NB4 (cell line): ENCODE data around the gene SMOC2.

Experiments used
- DNase-seq: peaks from one replicate; pipeline ENCODE4 v3.0.0; 2010; ENCODE audit warnings: low read depth
- H3K4me3 ChIP-seq: one replicate; pipeline ENCODE4 v1.5.1; 2011; ENCODE audit warnings: mild to moderate bottlenecking, low read depth, low read length, moderate library complexity
- MYC ChIP-seq: IDR thresholded peaks from 2 replicates; pipeline ENCODE4 v1.6.1; 2011; ENCODE audit warnings: low read depth, low read length
- POLR2A ChIP-seq: IDR thresholded peaks from 2 replicates; pipeline ENCODE4 v1.6.1; 2011; ENCODE audit warnings: mild to moderate bottlenecking; ENCODE audit not compliant: insufficient read length; ENCODE audit errors: extremely low read depth
- TF ChIP-seq, protein P1 (sequence below): IDR thresholded peaks from 2 replicates; pipeline ENCODE4 v1.6.1; 2011; ENCODE audit warnings: low read depth, low read length
- TF ChIP-seq, protein P2 (sequence below): IDR thresholded peaks from one replicate; pipeline ENCODE4 v1.5.1; 2012; ENCODE audit warnings: low read depth, low read length

SMOC2 gene

GRCh38 chr6:168520233-168520632 is 79.2 kb downstream of the SMOC2 start:
- TF ChIP-seq POLR2A (no peak), MYC (no peak)
- TF ChIP-seq, protein P1, sequence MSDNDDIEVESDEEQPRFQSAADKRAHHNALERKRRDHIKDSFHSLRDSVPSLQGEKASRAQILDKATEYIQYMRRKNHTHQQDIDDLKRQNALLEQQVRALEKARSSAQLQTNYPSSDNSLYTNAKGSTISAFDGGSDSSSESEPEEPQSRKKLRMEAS = no peak
- TF ChIP-seq, protein P2, sequence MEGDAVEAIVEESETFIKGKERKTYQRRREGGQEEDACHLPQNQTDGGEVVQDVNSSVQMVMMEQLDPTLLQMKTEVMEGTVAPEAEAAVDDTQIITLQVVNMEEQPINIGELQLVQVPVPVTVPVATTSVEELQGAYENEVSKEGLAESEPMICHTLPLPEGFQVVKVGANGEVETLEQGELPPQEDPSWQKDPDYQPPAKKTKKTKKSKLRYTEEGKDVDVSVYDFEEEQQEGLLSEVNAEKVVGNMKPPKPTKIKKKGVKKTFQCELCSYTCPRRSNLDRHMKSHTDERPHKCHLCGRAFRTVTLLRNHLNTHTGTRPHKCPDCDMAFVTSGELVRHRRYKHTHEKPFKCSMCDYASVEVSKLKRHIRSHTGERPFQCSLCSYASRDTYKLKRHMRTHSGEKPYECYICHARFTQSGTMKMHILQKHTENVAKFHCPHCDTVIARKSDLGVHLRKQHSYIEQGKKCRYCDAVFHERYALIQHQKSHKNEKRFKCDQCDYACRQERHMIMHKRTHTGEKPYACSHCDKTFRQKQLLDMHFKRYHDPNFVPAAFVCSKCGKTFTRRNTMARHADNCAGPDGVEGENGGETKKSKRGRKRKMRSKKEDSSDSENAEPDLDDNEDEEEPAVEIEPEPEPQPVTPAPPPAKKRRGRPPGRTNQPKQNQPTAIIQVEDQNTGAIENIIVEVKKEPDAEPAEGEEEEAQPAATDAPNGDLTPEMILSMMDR = no peak
- DNase-seq = no peak
- H3K4me3 ChIP-seq = no peak overlapping the region

DNA sequence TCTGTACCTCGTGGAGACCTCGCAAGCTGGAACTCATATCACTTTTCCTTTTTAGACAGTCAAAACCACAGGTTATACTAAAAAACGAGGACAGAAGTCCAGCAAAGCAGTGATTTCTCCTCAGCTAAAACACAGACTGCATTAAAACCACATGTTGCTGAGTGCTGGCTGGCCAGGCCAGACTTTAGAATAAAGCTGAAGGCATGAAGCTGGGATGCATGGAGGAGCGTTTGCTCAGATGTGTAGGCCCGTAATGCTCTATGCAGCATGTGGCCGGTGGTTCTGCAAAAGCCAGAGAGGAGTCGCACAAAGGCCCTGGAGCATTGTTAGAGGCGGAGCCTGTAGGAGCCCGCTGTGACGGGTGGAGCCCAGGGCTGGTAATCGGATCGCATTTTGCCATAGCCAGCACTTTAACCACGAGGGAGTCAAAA is 83.6 kb downstream of the SMOC2 start:
- H3K4me3 ChIP-seq = no peak overlapping the region
- no peak for DNase-seq
- TF ChIP-seq MYC = no peak
- TF ChIP-seq, protein P2 = no peak
- TF ChIP-seq, protein P1 = no peak
- no peak for TF ChIP-seq POLR2A

DNA sequence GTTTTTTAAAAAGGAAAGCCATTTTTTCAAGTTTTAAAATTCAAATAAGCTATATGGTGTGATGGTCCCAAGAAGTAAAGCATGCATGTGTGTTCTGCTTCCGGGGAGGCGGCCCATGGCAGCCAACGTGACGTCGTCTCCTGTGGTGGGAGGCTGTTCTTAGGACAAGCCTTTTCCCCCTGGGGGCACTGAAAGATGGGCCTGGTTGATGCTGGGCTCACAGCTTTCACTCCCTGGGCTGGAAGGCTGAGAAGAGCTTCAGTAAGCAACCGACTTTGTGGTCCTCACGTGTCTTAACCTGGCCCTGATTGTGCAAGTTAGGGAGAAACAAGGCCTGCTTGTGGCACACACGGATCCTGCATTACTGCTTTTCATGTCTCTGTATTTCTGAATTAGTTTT is 84.1 kb downstream of the SMOC2 start:
- H3K4me3 ChIP-seq = no peak overlapping the region
- TF ChIP-seq, protein P1 = no peak
- TF ChIP-seq, protein P2 = no peak
- TF ChIP-seq POLR2A (no peak), MYC (no peak)
- no peak for DNase-seq

DNA sequence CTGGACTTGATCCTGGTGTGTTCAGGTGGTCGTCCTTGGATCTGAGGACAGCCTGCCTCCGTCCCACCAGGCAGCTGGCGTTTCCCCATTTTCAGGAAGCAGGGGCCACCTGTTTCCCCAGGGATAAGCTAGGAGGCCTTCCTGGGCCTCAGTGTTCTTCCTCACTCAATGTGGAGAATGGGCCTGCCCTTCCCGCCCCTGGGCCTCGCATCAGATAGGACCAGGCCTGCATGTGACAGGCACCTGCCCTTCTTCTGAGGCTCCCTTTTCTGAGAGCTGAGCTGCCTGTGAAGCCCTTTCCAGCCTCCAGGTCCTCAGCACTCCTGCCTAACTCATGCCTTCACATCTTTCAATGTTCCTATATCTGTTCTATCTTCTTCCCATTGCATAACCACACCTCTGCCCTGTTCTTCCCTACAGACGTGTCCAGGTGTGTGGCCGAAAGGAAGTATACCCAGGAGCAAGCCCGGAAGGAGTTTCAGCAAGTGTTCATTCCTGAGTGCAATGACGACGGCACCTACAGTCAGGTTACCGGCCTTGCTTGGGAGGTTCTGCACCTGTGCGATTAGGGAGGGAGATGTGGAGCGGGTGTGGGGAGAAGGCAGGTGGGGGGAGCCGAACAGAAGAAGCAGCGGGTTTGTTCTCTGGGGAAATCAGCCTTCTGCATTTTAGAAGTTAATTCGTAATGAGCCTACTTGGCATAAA is 85.1 kb downstream of the SMOC2 start:
- H3K4me3 ChIP-seq = no peak overlapping the region
- TF ChIP-seq MYC (no peak), POLR2A (no peak)
- TF ChIP-seq, protein P1 = no peak
- TF ChIP-seq, protein P2 = no peak
- no peak for DNase-seq

DNA sequence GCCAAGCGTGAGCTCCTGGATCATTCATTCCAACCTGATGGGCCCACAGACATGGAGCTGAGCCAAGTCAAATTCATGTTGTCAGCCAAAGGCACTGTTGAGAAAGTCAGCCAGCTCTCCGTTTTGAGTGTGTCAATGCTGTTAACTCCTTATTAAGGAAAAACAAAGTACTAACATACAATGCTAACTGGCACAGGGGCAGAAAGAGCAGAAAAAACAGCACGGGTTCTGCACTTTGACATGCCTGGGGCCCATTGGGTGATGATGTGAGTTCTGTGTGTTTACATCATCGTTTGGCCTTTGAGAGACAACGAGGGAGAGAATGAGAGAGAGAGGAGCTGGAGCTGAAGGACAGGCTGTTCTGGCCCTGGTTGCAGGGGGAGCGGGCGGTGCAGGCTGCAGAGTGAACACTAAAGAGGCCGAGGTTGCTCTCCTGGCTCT is 85.9 kb downstream of the SMOC2 start:
- H3K4me3 ChIP-seq = no peak overlapping the region
- DNase-seq = no peak
- TF ChIP-seq, protein P2 = no peak
- TF ChIP-seq MYC (no peak), POLR2A (no peak)
- TF ChIP-seq, protein P1 = no peak
